ENCODE results near the gene SEMA5A.
A peak's percentile ranks its signal among the peaks of the same experiment; 100 is the strongest.

SEMA5A gene

DNA sequence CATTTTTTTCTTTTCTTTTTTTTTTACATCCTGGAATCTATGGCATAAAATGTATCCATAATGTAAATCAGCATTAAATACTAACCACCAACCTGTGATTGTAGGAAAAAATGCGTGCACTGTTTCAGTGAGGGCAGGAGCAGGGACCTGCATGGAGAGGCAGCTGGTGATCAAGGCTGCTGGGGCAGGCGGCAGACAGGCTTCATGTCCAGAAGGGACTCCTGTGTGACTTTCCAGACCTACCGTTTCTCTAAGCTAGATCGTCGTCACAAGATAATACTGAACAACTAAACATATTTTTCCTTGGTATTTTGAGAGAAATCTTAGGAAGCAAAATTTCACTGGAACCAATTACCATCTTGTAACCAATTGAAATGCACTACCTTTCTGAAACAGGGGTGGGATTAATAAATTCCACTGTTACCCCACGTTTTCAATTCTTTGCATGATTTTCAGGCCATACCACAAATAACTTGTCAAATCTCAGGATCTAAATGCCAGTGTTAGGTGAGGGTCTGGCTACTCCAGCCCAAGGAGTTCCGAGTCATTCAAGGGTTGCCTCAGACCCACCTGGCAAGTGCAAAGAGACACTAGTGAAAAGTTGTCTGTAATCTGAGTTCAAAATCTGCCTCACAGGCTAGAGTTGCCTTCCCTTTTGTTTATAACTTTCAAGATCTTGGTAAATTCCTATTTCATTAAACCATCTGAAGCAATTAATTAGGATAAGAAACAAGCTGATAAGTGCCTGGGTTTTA is 198.2 kb downstream of the SEMA5A start:
- H2BK15ac ChIP-seq (ENCODE audit: low read depth, poor library complexity, severe bottlenecking) = no peak overlapping the region
- H3K18ac ChIP-seq (ENCODE audit: low read depth in 1 of 2, low read length in 2 of 2) = peak overlapping the region in 1 of 2 experiments; percentile 70
- H3K27ac ChIP-seq (ENCODE audit: low read length, poor library complexity, severe bottlenecking) = peak overlapping the region; percentile 8
- H3K36me3 ChIP-seq (ENCODE audit: control insufficient read depth in 1 of 2, insufficient read depth in 2 of 2, low read depth in 1 of 2, low read length in 2 of 2) = peaks cover 0 to 8% of the 10 kb centered on the region in 2 experiments
- no peak overlapping the region for H2BK5ac ChIP-seq (ENCODE audit: low read depth, low read length, poor library complexity, severe bottlenecking)
- no peak overlapping the region for H4K8ac ChIP-seq (ENCODE audit: low read length)
- no peak overlapping the region for H2AK5ac ChIP-seq (ENCODE audit: low read length, severe bottlenecking)
- no peak for DNase-seq
- H3K9me3 ChIP-seq (ENCODE audit: control insufficient read depth, low read length) = no peaks in the 10 kb centered on the region
- no peak overlapping the region for H3K23ac ChIP-seq (ENCODE audit: low read length in 2 of 2)
- H3K4me2 ChIP-seq (ENCODE audit: low read length, poor library complexity, severe bottlenecking) = no peak overlapping the region
- H3K14ac ChIP-seq (ENCODE audit: low read length in 2 of 2) = no peak overlapping the region
- no peak overlapping the region for H2BK12ac ChIP-seq (ENCODE audit: low read length in 2 of 2)
- H3K27me3 ChIP-seq (ENCODE audit: control insufficient read depth in 1 of 2, insufficient read depth in 1 of 2, low read length in 2 of 2) = no peaks in the 10 kb centered on the region
- no peak overlapping the region for H4K91ac ChIP-seq (ENCODE audit: low read length)
- 75% methylated on average over 7 of the region's 7 CpGs for WGBS
- H3K4me1 ChIP-seq (ENCODE audit: control insufficient read depth, insufficient read depth, low read depth, low read length) = peaks cover 10% of the 10 kb centered on the region
- H3K9ac ChIP-seq (ENCODE audit: low read length) = no peak overlapping the region
- H2AFZ ChIP-seq (ENCODE audit: low read depth, low read length) = no peak overlapping the region
- no peak overlapping the region for H2BK120ac ChIP-seq (ENCODE audit: low read depth, low read length)
- peaks cover 13% of the 10 kb centered on the region for H3K79me1 ChIP-seq (replicated peaks; ENCODE audit: low read length, poor library complexity, severe bottlenecking)
- peak overlapping the region in 1 of 2 experiments; percentile 40 for H3K4ac ChIP-seq (ENCODE audit: low read depth in 1 of 2, low read length in 2 of 2)
- peak overlapping the region in 1 of 2 experiments; percentile 29 for H3K4me3 ChIP-seq (ENCODE audit: insufficient read depth in 1 of 2, low read depth in 1 of 2, low read length in 2 of 2)

- whole genome bisulfite sequencing = 92% methylated on average over 2 of the region's 3 CpGs
- Histone ChIP-seq H2BK12ac (ENCODE audit: low read length in 2 of 2) (no peak overlapping the region), H3K79me1 (replicated peaks; ENCODE audit: low read length, poor library complexity, severe bottlenecking) (peaks cover 17% of the 10 kb centered on the region), H3K23ac (ENCODE audit: low read length in 2 of 2) (no peak overlapping the region), H2BK15ac (ENCODE audit: low read depth, poor library complexity, severe bottlenecking) (no peak overlapping the region), H4K8ac (ENCODE audit: low read length) (no peak overlapping the region), H3K4me1 (ENCODE audit: control insufficient read depth, insufficient read depth, low read depth, low read length) (peaks cover 10% of the 10 kb centered on the region), H3K36me3 (ENCODE audit: control insufficient read depth in 1 of 2, insufficient read depth in 2 of 2, low read depth in 1 of 2, low read length in 2 of 2) (peaks cover 0 to 8% of the 10 kb centered on the region in 2 experiments), H2BK5ac (ENCODE audit: low read depth, low read length, poor library complexity, severe bottlenecking) (no peak overlapping the region), H3K27me3 (ENCODE audit: control insufficient read depth in 1 of 2, insufficient read depth in 1 of 2, low read length in 2 of 2) (no peaks in the 10 kb centered on the region), H3K4me3 (ENCODE audit: insufficient read depth in 1 of 2, low read depth in 1 of 2, low read length in 2 of 2) (no peak overlapping the region), H3K9me3 (ENCODE audit: control insufficient read depth, low read length) (no peaks in the 10 kb centered on the region), H3K9ac (ENCODE audit: low read length) (no peak overlapping the region), H3K4me2 (ENCODE audit: low read length, poor library complexity, severe bottlenecking) (no peak overlapping the region), H3K27ac (ENCODE audit: low read length, poor library complexity, severe bottlenecking) (no peak overlapping the region), H3K4ac (ENCODE audit: low read depth in 1 of 2, low read length in 2 of 2) (no peak overlapping the region), H2AK5ac (ENCODE audit: low read length, severe bottlenecking) (no peak overlapping the region), H3K14ac (ENCODE audit: low read length in 2 of 2) (no peak overlapping the region), H2BK120ac (ENCODE audit: low read depth, low read length) (no peak overlapping the region), H3K18ac (ENCODE audit: low read depth in 1 of 2, low read length in 2 of 2) (no peak overlapping the region), H4K91ac (ENCODE audit: low read length) (no peak overlapping the region), H2AFZ (ENCODE audit: low read depth, low read length) (no peak overlapping the region)
- no peak for DNase-seq
These were observed 198.8 kb downstream of the SEMA5A start for GRCh38 chr5:9347032-9347431.

DNA sequence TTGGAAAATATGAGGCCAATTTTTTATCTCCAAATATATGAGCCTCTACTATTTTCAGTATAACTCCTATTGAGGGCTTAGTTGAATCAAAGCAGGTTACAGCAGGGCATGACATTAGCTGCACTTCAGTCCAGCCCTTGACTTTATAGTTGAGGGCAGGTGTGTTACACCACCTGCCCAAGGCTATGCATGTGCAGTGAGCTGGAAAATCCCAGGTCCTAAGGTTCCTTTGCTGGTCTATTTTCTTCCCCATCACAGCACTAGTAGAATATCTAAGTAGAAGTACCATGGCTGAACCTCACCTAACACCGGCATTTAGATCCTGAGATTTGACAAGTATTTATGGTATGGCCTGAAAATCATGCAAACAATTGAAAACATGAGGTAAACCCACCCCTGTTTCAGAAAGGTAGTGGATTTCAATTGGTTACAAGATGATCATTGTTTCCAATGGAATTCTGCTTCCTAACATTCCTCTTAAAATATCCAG is 201.1 kb downstream of the SEMA5A start:
- H3K27me3 ChIP-seq (ENCODE audit: control insufficient read depth in 1 of 2, insufficient read depth in 1 of 2, low read length in 2 of 2) = no peaks in the 10 kb centered on the region
- no peak overlapping the region for H2BK5ac ChIP-seq (ENCODE audit: low read depth, low read length, poor library complexity, severe bottlenecking)
- WGBS = no CpG with 5 or more reads among the region's 1 CpG
- no peak overlapping the region for H3K9ac ChIP-seq (ENCODE audit: low read length)
- no peak overlapping the region for H3K18ac ChIP-seq (ENCODE audit: low read depth in 1 of 2, low read length in 2 of 2)
- no peak overlapping the region for H3K23ac ChIP-seq (ENCODE audit: low read length in 2 of 2)
- no peak overlapping the region for H2AFZ ChIP-seq (ENCODE audit: low read depth, low read length)
- DNase-seq = no peak
- peaks cover 0 to 8% of the 10 kb centered on the region in 2 experiments for H3K36me3 ChIP-seq (ENCODE audit: control insufficient read depth in 1 of 2, insufficient read depth in 2 of 2, low read depth in 1 of 2, low read length in 2 of 2)
- no peak overlapping the region for H2BK120ac ChIP-seq (ENCODE audit: low read depth, low read length)
- H3K4me2 ChIP-seq (ENCODE audit: low read length, poor library complexity, severe bottlenecking) = no peak overlapping the region
- peak overlapping the region; percentile 24 for H2AK5ac ChIP-seq (ENCODE audit: low read length, severe bottlenecking)
- H3K4ac ChIP-seq (ENCODE audit: low read depth in 1 of 2, low read length in 2 of 2) = no peak overlapping the region
- H3K14ac ChIP-seq (ENCODE audit: low read length in 2 of 2) = no peak overlapping the region
- no peak overlapping the region for H4K91ac ChIP-seq (ENCODE audit: low read length)
- no peak overlapping the region for H4K8ac ChIP-seq (ENCODE audit: low read length)
- no peak overlapping the region for H3K27ac ChIP-seq (ENCODE audit: low read length, poor library complexity, severe bottlenecking)
- no peak overlapping the region for H3K4me3 ChIP-seq (ENCODE audit: insufficient read depth in 1 of 2, low read depth in 1 of 2, low read length in 2 of 2)
- no peak overlapping the region for H2BK12ac ChIP-seq (ENCODE audit: low read length in 2 of 2)
- no peak overlapping the region for H2BK15ac ChIP-seq (ENCODE audit: low read depth, poor library complexity, severe bottlenecking)
- peaks cover 17% of the 10 kb centered on the region for H3K79me1 ChIP-seq (replicated peaks; ENCODE audit: low read length, poor library complexity, severe bottlenecking)
- peaks cover 8% of the 10 kb centered on the region for H3K4me1 ChIP-seq (ENCODE audit: control insufficient read depth, insufficient read depth, low read depth, low read length)
- no peaks in the 10 kb centered on the region for H3K9me3 ChIP-seq (ENCODE audit: control insufficient read depth, low read length)

DNA sequence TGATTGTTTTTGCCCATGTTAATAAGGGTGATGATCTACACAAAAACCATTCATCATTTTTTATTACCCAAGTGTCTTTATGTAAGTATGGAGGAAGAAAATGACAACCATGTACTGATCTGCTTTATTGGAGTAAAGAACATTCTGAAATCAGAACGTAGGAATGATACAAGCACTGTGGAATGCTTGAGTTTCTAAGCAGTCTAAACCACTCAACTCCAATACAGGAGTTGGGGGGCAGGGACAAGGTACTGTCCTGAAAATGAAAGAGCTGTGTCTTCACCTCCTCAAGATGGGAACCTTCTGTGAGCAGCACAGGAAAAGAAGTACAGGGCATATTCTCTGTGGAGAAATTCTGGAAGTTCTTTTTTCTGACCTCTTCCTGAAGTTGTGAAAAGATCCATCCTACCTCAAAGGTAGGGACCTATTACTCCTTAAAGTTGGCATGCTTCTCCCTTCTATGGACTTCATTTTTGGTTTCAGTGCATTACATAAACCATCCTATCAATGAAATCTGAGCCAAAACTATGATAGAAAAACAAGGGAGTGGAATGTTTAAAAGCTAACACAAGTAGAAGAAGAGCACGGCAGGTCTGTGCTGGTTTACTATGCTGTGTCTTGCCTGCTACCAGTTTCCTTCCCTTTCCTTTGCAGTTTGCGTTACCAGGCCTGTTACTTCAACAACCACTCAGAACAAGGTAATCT is 202.6 kb downstream of the SEMA5A start:
- no peak overlapping the region for H4K8ac ChIP-seq (ENCODE audit: low read length)
- H3K4me2 ChIP-seq (ENCODE audit: low read length, poor library complexity, severe bottlenecking) = no peak overlapping the region
- peak overlapping the region; percentile 63 for H3K27ac ChIP-seq (ENCODE audit: low read length, poor library complexity, severe bottlenecking)
- H2BK12ac ChIP-seq (ENCODE audit: low read length in 2 of 2) = peak overlapping the region in 1 of 2 experiments; percentile 70
- peak overlapping the region; percentile 11 to 28 for H3K18ac ChIP-seq (ENCODE audit: low read depth in 1 of 2, low read length in 2 of 2)
- H3K9ac ChIP-seq (ENCODE audit: low read length) = no peak overlapping the region
- no peak overlapping the region for H4K91ac ChIP-seq (ENCODE audit: low read length)
- 91% methylated on average over 2 of the region's 3 CpGs for WGBS
- H3K4ac ChIP-seq (ENCODE audit: low read depth in 1 of 2, low read length in 2 of 2) = no peak overlapping the region
- peaks cover 8% of the 10 kb centered on the region for H3K4me1 ChIP-seq (ENCODE audit: control insufficient read depth, insufficient read depth, low read depth, low read length)
- no peak overlapping the region for H2BK5ac ChIP-seq (ENCODE audit: low read depth, low read length, poor library complexity, severe bottlenecking)
- no peak overlapping the region for H2AK5ac ChIP-seq (ENCODE audit: low read length, severe bottlenecking)
- H3K36me3 ChIP-seq (ENCODE audit: control insufficient read depth in 1 of 2, insufficient read depth in 2 of 2, low read depth in 1 of 2, low read length in 2 of 2) = peaks cover 0 to 8% of the 10 kb centered on the region in 2 experiments
- H3K27me3 ChIP-seq (ENCODE audit: control insufficient read depth in 1 of 2, insufficient read depth in 1 of 2, low read length in 2 of 2) = no peaks in the 10 kb centered on the region
- peak overlapping the region; percentile 57 for H2BK120ac ChIP-seq (ENCODE audit: low read depth, low read length)
- no peak overlapping the region for H2BK15ac ChIP-seq (ENCODE audit: low read depth, poor library complexity, severe bottlenecking)
- H3K79me1 ChIP-seq (replicated peaks; ENCODE audit: low read length, poor library complexity, severe bottlenecking) = peaks cover 20% of the 10 kb centered on the region
- no peak overlapping the region for H3K4me3 ChIP-seq (ENCODE audit: insufficient read depth in 1 of 2, low read depth in 1 of 2, low read length in 2 of 2)
- H3K23ac ChIP-seq (ENCODE audit: low read length in 2 of 2) = no peak overlapping the region
- peak; percentile 61 for DNase-seq
- H3K14ac ChIP-seq (ENCODE audit: low read length in 2 of 2) = no peak overlapping the region
- H2AFZ ChIP-seq (ENCODE audit: low read depth, low read length) = no peak overlapping the region
- H3K9me3 ChIP-seq (ENCODE audit: control insufficient read depth, low read length) = no peaks in the 10 kb centered on the region

All from mesenchymal stem cell (in vitro differentiated cells and primary cell).